Measurements from ENCODE around the gene HNRNPUL1. TPM values are rescaled to one million over a fixed set of nuclear protein-coding genes. Genes with fewer than 3 reads are reported as not detected.

HNRNPUL1 gene
- total RNA-seq, 2 donors from 2014 or later: 88.8 to 109 TPM

GRCh38 chr19:41356984-41357739 is 93.0 kb downstream of the HNRNPUL1 start:
- no peak for DNase-seq (ENCODE audit: low spot score)
- no peak for TF ChIP-seq CTCF (IDR thresholded peaks at IDR 0.05)
- Histone ChIP-seq H3K4me1 (peaks cover 0 to 22% of the 10 kb centered on the region in 2 donors), H3K27me3 (no peaks in the 10 kb centered on the region), H3K4me3 (no peak overlapping the region), H3K27ac (no peak overlapping the region), H3K9me3 (no peaks in the 10 kb centered on the region), H3K36me3 (no peaks in the 10 kb centered on the region)

Other genes with a start within 250 kb of the HNRNPUL1 start
- gene CYP2A13, start 175.9 kb upstream of the HNRNPUL1 start, total RNA-seq: not detected
- gene CYP2F1, start 149.9 kb upstream of the HNRNPUL1 start, total RNA-seq: not detected
- gene CYP2S1, start 71.2 kb upstream of the HNRNPUL1 start, total RNA-seq: 1 to 10 TPM in 1 of 2 donors, under 1 TPM in 1; 0.59 to 1.6 TPM
- gene AXL, start 45.1 kb upstream of the HNRNPUL1 start, total RNA-seq: 10 to 100 TPM; 27.3 to 81.4 TPM
- gene CCDC97, start 45.8 kb downstream of the HNRNPUL1 start, total RNA-seq: 10 to 100 TPM in 1 of 2 donors, 1 to 10 TPM in 1; 8.1 to 16.2 TPM
- 10 to 100 TPM; 17.6 to 33.7 TPM for gene TGFB1, start 89.5 kb downstream of the HNRNPUL1 start, total RNA-seq
- 1 to 10 TPM; 1.9 to 3.8 TPM for gene B9D2, start 99.8 kb downstream of the HNRNPUL1 start, total RNA-seq
- 1 to 10 TPM; 5.0 to 8.5 TPM for gene TMEM91, start 112.2 kb downstream of the HNRNPUL1 start, total RNA-seq
- gene EXOSC5, start 133.0 kb downstream of the HNRNPUL1 start, total RNA-seq: 1 to 10 TPM; 8.5 to 9.0 TPM
- gene BCKDHA, start 133.4 kb downstream of the HNRNPUL1 start, total RNA-seq: 10 to 100 TPM; 65.2 to 77.6 TPM
- 1 to 10 TPM; 1.9 to 4.5 TPM for gene B3GNT8, start 163.0 kb downstream of the HNRNPUL1 start, total RNA-seq
- 10 to 100 TPM; 63.2 to 88.7 TPM for gene DMAC2, start 175.5 kb downstream of the HNRNPUL1 start, total RNA-seq
- gene ERICH4, start 178.8 kb downstream of the HNRNPUL1 start, total RNA-seq: not detected